OCI-LY7 (cell line): ENCODE data around the gene KCNC1. TPM values are rescaled to one million over a fixed set of nuclear protein-coding genes. Genes with fewer than 3 reads are reported as not detected.

Source experiments
- BruUV-seq: library from RNA; stranded (reverse); fragments of 400-500 nt; replicated peaks from 2 replicates; lab custom pipeline; 2021; lab: Mats Ljungman, UMichigan
- CTCF ChIA-PET: fragments of 300-600 bp; sonication (Branson Sonifier 250); formaldehyde crosslinking; loops from one replicate; lab custom pipeline; 2022; ENCODE audit warnings: antibody characterized with exemption; ENCODE audit not compliant: unreplicated experiment; lab: Charles Lee
- POLR2A ChIA-PET: fragments of 300-600 bp; sonication (Branson Sonifier 250); formaldehyde crosslinking; loops from one replicate; lab custom pipeline; 2022; ENCODE audit warnings: antibody characterized with exemption; lab: Charles Lee
- DNase-seq: peaks from one replicate; pipeline ENCODE4 v3.0.0-alpha.2; 2015; ENCODE audit warnings: low spot score
- H2AFZ ChIP-seq: fragments of 200-600 bp; sonication (generic), shearing (Covaris generic); 2 replicates; pipeline ENCODE4 v1.6.1; 2014; ENCODE audit warnings: mild to moderate bottlenecking, antibody characterized with exemption, low read length, moderate library complexity
- H3K27ac ChIP-seq: fragments of 200-600 bp; sonication (generic); 2 replicates; pipeline ENCODE4 v1.5.1; 2014; ENCODE audit warnings: mixed run types, low read depth, mild to moderate bottlenecking, moderate library complexity, low read length, inconsistent platforms; ENCODE audit not compliant: poor library complexity, severe bottlenecking
- H3K36me3 ChIP-seq: fragments of 200-600 bp; sonication (generic); 2 replicates; pipeline ENCODE4 v1.6.1; 2014; ENCODE audit warnings: mild to moderate bottlenecking, antibody characterized with exemption, low read length, moderate library complexity, mixed read lengths; ENCODE audit not compliant: insufficient read depth
- H3K4me1 ChIP-seq: fragments of 200-600 bp; sonication (generic); 2 replicates; pipeline ENCODE4 v1.5.1; 2014; ENCODE audit warnings: mild to moderate bottlenecking, low read length; ENCODE audit not compliant: insufficient read depth, poor library complexity, severe bottlenecking
- H3K4me2 ChIP-seq: fragments of 200-600 bp; sonication (generic); 2 replicates; pipeline ENCODE4 v1.6.1; 2014; ENCODE audit warnings: mild to moderate bottlenecking, low read length
- H3K4me3 ChIP-seq: fragments of 200-600 bp; sonication (generic); 2 replicates; pipeline ENCODE4 v1.5.1; 2014; ENCODE audit warnings: mild to moderate bottlenecking, low read depth, low read length; ENCODE audit not compliant: poor library complexity, severe bottlenecking
- H3K79me2 ChIP-seq: fragments of 200-600 bp; sonication (generic); 2 replicates; pipeline ENCODE4 v1.6.1; 2016; ENCODE audit warnings: low read depth, mild to moderate bottlenecking, low read length, moderate library complexity, mixed read lengths; ENCODE audit not compliant: insufficient read depth
- H3K9me2 ChIP-seq: fragments of 200-600 bp; sonication (generic); 2 replicates; pipeline ENCODE4 v1.6.1; 2016; ENCODE audit warnings: mild to moderate bottlenecking, low read length, mixed read lengths; ENCODE audit not compliant: insufficient read depth
- H3K9me3 ChIP-seq: fragments of 200-600 bp; sonication (generic); 2 replicates; pipeline ENCODE4 v1.6.1; 2014; ENCODE audit warnings: mild to moderate bottlenecking, mixed run types, low read length, mixed read lengths
- H4K20me1 ChIP-seq: fragments of 200-600 bp; sonication (generic); 2 replicates; pipeline ENCODE4 v1.6.1; 2014; ENCODE audit warnings: mild to moderate bottlenecking, antibody characterized with exemption, low read length, moderate library complexity, mixed read lengths; ENCODE audit not compliant: insufficient read depth
- CTCF ChIP-seq: fragments of 200-600 bp; sonication (generic); conservative IDR thresholded peaks from 2 replicates; pipeline ENCODE4 v1.5.1; 2014; ENCODE audit warnings: mild to moderate bottlenecking, antibody characterized with exemption, low read length, moderate library complexity, mixed read lengths
- EZH2phosphoT487 ChIP-seq: fragments of 200-600 bp; sonication (generic); IDR thresholded peaks from 2 replicates; pipeline ENCODE4 v1.6.1; 2018; ENCODE audit warnings: low read depth, borderline replicate concordance, mild to moderate bottlenecking, mixed run types, antibody characterized with exemption, low read length, moderate library complexity, mixed read lengths
- intact Hi-C: fragments of 100-400 bp; cut with micrococcal nuclease; formaldehyde crosslinking; loops from one replicate; pipeline ENCODE4 v1.10.0; 2022; ENCODE audit not compliant: unreplicated experiment
- total RNA-seq, 2 experiments: library from RNA; depleted of rRNA in 1 of 2; stranded (reverse); fragments of >200 nt in 1 of 2; shearing (Covaris generic) in 1 of 2; gene quantifications; 2 replicates each; pipeline ENCODE4 v1.2.3, GENCODE V29; 2014 to 2022

Gene KCNC1
- total RNA-seq, 2 experiments from 2014 or later, result not detected

GRCh38 chr11:17811352-17811751 is 76.8 kb downstream of the KCNC1 start:
- TF ChIP-seq CTCF (no peak), EZH2phosphoT487 (no peak)
- Histone ChIP-seq H3K9me2 (no peaks in the 10 kb centered on the region), H2AFZ (no peak overlapping the region), H3K4me3 (no peak overlapping the region), H3K36me3 (no peaks in the 10 kb centered on the region), H4K20me1 (no peaks in the 10 kb centered on the region), H3K4me2 (no peak overlapping the region), H3K27ac (no peak overlapping the region), H3K79me2 (no peaks in the 10 kb centered on the region), H3K4me1 (no peaks in the 10 kb centered on the region), H3K9me3 (no peaks in the 10 kb centered on the region)
- no TSS peak for BruUV-seq
- DNase-seq, result no peak
- intact Hi-C loops, result no loop called here
- CTCF ChIA-PET, result interaction anchor here (0.6 kb wide), 1 partner anchor 41 kb away, joined by 3 read pairs; no protein-coding TSS in a partner anchor
- POLR2A ChIA-PET, result interaction anchor here (1.8 kb wide), 1 partner anchor 9 kb away, joined by 5 read pairs; no protein-coding TSS in a partner anchor

- Histone ChIP-seq H3K4me1 (no peaks in the 10 kb centered on the region), H2AFZ (no peak overlapping the region), H3K4me3 (no peak overlapping the region), H3K36me3 (no peaks in the 10 kb centered on the region), H3K9me3 (no peaks in the 10 kb centered on the region), H3K4me2 (no peak overlapping the region), H3K9me2 (no peaks in the 10 kb centered on the region), H3K27ac (no peak overlapping the region), H3K79me2 (no peaks in the 10 kb centered on the region), H4K20me1 (no peaks in the 10 kb centered on the region)
- ChIA-PET CTCF (no interaction called here), POLR2A (interaction anchor here (0.9 to 1.8 kb wide), 2 partner anchors 10 to 33 kb away, joined by 3 to 5 read pairs; no protein-coding TSS in a partner anchor)
- intact Hi-C loops, result no loop called here
- BruUV-seq, result no TSS peak
- TF ChIP-seq EZH2phosphoT487 (no peak), CTCF (no peak)
- DNase-seq, result no peak
Observed at GRCh38 chr11:17812091-17812864, 77.7 kb downstream of the KCNC1 start.

GRCh38 chr11:17812865-17813187 is 78.2 kb downstream of the KCNC1 start:
- CTCF ChIA-PET, result no interaction called here
- no peaks in the 10 kb centered on the region for H3K9me2 ChIP-seq
- TF ChIP-seq EZH2phosphoT487 (no peak), CTCF (no peak)
- intact Hi-C loops, result no loop called here
- H4K20me1 ChIP-seq, result no peaks in the 10 kb centered on the region
- H3K9me3 ChIP-seq, result no peaks in the 10 kb centered on the region
- H3K36me3 ChIP-seq, result no peaks in the 10 kb centered on the region
- no peaks in the 10 kb centered on the region for H3K4me1 ChIP-seq
- no peaks in the 10 kb centered on the region for H3K79me2 ChIP-seq
- H3K27ac ChIP-seq, result no peak overlapping the region
- POLR2A ChIA-PET, result interaction anchor here (0.7 to 1.8 kb wide), 5 partner anchors 11 to 52 kb away, joined by 3 to 5 read pairs (median 4); no protein-coding TSS in a partner anchor
- H3K4me3 ChIP-seq, result no peak overlapping the region
- no TSS peak for BruUV-seq
- DNase-seq, result no peak
- H2AFZ ChIP-seq, result no peak overlapping the region
- no peak overlapping the region for H3K4me2 ChIP-seq
